ENCODE measurements around the gene TTLL3.

GRCh38 chr3:9806137-9806536 lies 3.9 kb upstream of the TTLL3 start:
- TF ChIP-seq CTCF (IDR thresholded peaks at IDR 0.05) (no peak), POLR2A (IDR thresholded peaks at IDR 0.05) (no peak)
